HL-60 (cell line): ENCODE measurements around the gene EML5.

Source experiments
- CTCF ChIP-seq: IDR thresholded peaks from one replicate; pipeline ENCODE4 v1.5.1; 2011; ENCODE audit warnings: low read length, control low read depth, inconsistent platforms; ENCODE audit not compliant: insufficient read depth
- POLR2AphosphoS5 ChIP-seq: IDR thresholded peaks from 2 replicates; pipeline ENCODE4 v1.6.1; 2012; ENCODE audit warnings: low read depth

DNA sequence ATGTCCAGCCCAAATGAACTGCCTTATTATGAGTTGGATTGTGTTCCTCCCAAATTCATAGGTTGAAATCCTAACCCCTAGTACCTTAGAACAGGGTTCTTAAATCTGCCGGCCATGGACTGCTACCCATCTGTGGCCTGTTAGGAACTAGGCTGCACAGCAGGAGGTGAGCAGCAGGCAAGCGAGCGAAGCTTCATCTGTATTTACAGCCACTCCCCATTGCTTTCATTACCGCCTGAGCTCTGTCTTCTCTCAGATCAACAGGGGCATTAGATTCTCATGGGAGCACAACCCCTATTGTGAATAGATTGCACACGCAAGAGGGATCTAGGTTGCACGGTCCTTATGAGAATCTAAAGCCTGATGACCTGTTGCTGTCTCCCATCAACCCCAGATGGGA is 9.8 kb upstream of the EML5 start:
- TF ChIP-seq CTCF (no peak), POLR2AphosphoS5 (no peak)
